Skin of body (tissue), 2 donors: ENCODE results near the gene UFC1. TPM values are rescaled to one million over a fixed set of nuclear protein-coding genes. Genes with fewer than 3 reads are reported as not detected.

Experiments
- small RNA-seq: library from RNA; depleted of rRNA; stranded (forward); fragments of <200 nt; gene quantifications from one replicate; pipeline ENCODE3, GENCODE V24; 2014; ENCODE audit warnings: low replicate concordance
- total RNA-seq: library from RNA; depleted of rRNA; stranded (reverse); fragments of >200 nt; gene quantifications from one replicate; pipeline ENCODE4 v1.2.3, GENCODE V29; 2014

UFC1 gene
- total RNA-seq, 1 donor from 2014 or later = 74.5 TPM

Small RNA genes within 50 kb of the gene (small RNA-seq; reads per million reads assigned to genes)
- not detected for gene RF01225

Other genes with a start within 250 kb of the UFC1 start
- gene ITLN2, start 199.2 kb upstream of the UFC1 start, total RNA-seq = not detected
- gene F11R, start 132.8 kb upstream of the UFC1 start, total RNA-seq = 42.1 TPM
- 29.3 TPM for gene TSTD1, start 115.0 kb upstream of the UFC1 start, total RNA-seq
- gene USF1, start 108.0 kb upstream of the UFC1 start, total RNA-seq = 48.7 TPM
- 7.9 TPM for gene ARHGAP30, start 84.1 kb upstream of the UFC1 start, total RNA-seq
- 49.6 TPM for gene NECTIN4, start 64.4 kb upstream of the UFC1 start, total RNA-seq
- gene KLHDC9, start 55.6 kb upstream of the UFC1 start, total RNA-seq = not detected
- gene PFDN2, start 35.9 kb upstream of the UFC1 start, total RNA-seq = 25.4 TPM
- 19.3 TPM for gene NIT1, start 35.9 kb upstream of the UFC1 start, total RNA-seq
- 18.7 TPM for gene DEDD, start 21.3 kb upstream of the UFC1 start, total RNA-seq
- 8.4 TPM for gene USP21, start 5.5 kb downstream of the UFC1 start, total RNA-seq
- 16.7 TPM for gene PPOX, start 12.4 kb downstream of the UFC1 start, total RNA-seq
- gene B4GALT3, start 23.5 kb downstream of the UFC1 start, total RNA-seq = 15.6 TPM
- gene ADAMTS4, start 45.1 kb downstream of the UFC1 start, total RNA-seq = 6.8 TPM
- gene NDUFS2, start 48.4 kb downstream of the UFC1 start, total RNA-seq = 103 TPM
- 12.4 TPM for gene FCER1G, start 61.3 kb downstream of the UFC1 start, total RNA-seq
- gene APOA2, start 69.7 kb downstream of the UFC1 start, total RNA-seq = not detected
- 5.6 TPM for gene TOMM40L, start 72.1 kb downstream of the UFC1 start, total RNA-seq
- gene NR1I3, start 84.2 kb downstream of the UFC1 start, total RNA-seq = not detected
- gene PCP4L1, start 104.8 kb downstream of the UFC1 start, total RNA-seq = 1.8 TPM
- gene MPZ, start 156.0 kb downstream of the UFC1 start, total RNA-seq = 26.5 TPM
- gene SDHC, start 160.4 kb downstream of the UFC1 start, total RNA-seq = 28.4 TPM
- not detected for gene CFAP126, start 213.9 kb downstream of the UFC1 start, total RNA-seq